Subcutaneous adipose tissue (tissue), 4 donors: ENCODE measurements around the gene JOSD1. TPM values are rescaled to one million over a fixed set of nuclear protein-coding genes. Genes with fewer than 3 reads are reported as not detected.

Experiments
- CTCF ChIP-seq: fragments of 450-650 bp; IDR thresholded peaks from one replicate; pipeline ENCODE4 v1.5.1; 2016; ENCODE audit warnings: low read depth, mild to moderate bottlenecking, control low read depth, antibody characterized with exemption, moderate library complexity
- small RNA-seq: library from RNA; depleted of rRNA; stranded (forward); fragments of <200 nt; gene quantifications from one replicate; pipeline ENCODE3, GENCODE V24; 2016
- total RNA-seq, 4 donors: library from RNA; depleted of rRNA; stranded (reverse); fragments of >200 nt; gene quantifications; one replicate each; pipeline ENCODE4 v1.1.0, GENCODE V29; 2016

The JOSD1 gene
- total RNA-seq, 4 donors from 2014 or later, result 35.9 to 59.2 (median 50.0) TPM

- no peak for TF ChIP-seq CTCF
These were observed 47.0 kb downstream of the JOSD1 start for GRCh38 chr22:38653741-38654140.

GRCh38 chr22:38652859-38653258, 47.9 kb downstream of the JOSD1 start:
- TF ChIP-seq CTCF, result no peak

DNA sequence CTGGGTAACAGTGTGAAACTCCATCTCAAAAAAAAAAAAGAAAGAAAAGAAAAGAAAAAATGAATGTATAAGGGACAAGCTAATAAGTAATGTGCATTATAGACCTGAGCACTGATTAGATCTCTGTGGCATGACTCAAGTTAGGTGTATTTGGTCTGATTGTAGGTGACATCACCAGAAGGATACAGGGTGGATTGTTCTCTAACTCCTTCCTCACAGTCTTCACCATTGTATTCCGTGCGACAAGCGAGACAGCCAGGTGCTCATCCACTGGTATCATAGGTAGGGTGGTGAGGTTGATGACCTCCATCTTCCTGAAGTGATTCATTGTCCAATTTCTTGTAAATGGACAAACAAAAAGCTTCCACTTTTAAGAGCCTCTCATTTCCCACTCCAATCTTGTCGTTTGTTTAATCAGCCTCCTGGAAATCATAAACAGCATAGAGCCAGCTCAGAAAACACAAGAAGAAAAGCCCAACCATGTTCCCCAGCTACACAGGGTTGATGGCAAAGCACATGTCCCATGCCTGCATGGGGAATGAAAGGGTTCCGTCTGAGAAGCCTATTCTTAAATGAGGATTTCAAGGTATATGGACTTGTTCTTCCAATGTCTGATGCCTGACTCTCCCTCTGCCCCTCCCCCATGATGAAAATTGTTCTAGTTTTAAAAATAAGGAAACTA, 50.8 kb downstream of the JOSD1 start:
- no peak for TF ChIP-seq CTCF

- no peak for TF ChIP-seq CTCF
These were observed 55.3 kb downstream of the JOSD1 start for GRCh38 chr22:38645430-38645829.

- TF ChIP-seq CTCF, result no peak
These were observed 59.2 kb downstream of the JOSD1 start for GRCh38 chr22:38641476-38642040.

GRCh38 chr22:38638728-38639127, 62.0 kb downstream of the JOSD1 start:
- no peak for TF ChIP-seq CTCF

- TF ChIP-seq CTCF, result no peak
These were observed 62.5 kb downstream of the JOSD1 start for GRCh38 chr22:38638216-38638615.

Small RNAs within 50 kb of the gene (small RNA-seq; reads per million reads assigned to genes)
- not detected for gene AL021707.8

Other genes starting within 250 kb of the JOSD1 start
- gene KCNJ4, start 245.7 kb downstream of the JOSD1 start, total RNA-seq, result not detected
- 10 to 100 TPM; 12.8 to 32.0 (median 20.1) TPM for gene KDELR3, start 232.8 kb downstream of the JOSD1 start, total RNA-seq
- 100 to 1,000 TPM; 390 to 637 (median 507) TPM for gene DDX17, start 194.6 kb downstream of the JOSD1 start, total RNA-seq
- 1 to 10 TPM in 2 of 4 donors, not detected in 2; 2.9 to 5.1 TPM for gene DMC1, start 130.8 kb downstream of the JOSD1 start, total RNA-seq
- gene FAM227A, start 44.6 kb downstream of the JOSD1 start, total RNA-seq, result 1 to 10 TPM in 1 of 4 donors, under 1 TPM in 1, not detected in 2; 0.88 to 1.9 TPM
- gene CBY1, start 44.3 kb downstream of the JOSD1 start, total RNA-seq, result 10 to 100 TPM; 14.9 to 33.8 (median 17.4) TPM
- 10 to 100 TPM; 26.6 to 52.2 (median 30.0) TPM for gene TOMM22, start 19.0 kb downstream of the JOSD1 start, total RNA-seq
- gene GTPBP1, start 5.0 kb upstream of the JOSD1 start, total RNA-seq, result 10 to 100 TPM; 15.7 to 35.2 (median 30.0) TPM
- 100 to 1,000 TPM; 177 to 749 (median 361) TPM for gene SUN2, start 55.1 kb upstream of the JOSD1 start, total RNA-seq
- gene DNAL4, start 93.2 kb upstream of the JOSD1 start, total RNA-seq, result 10 to 100 TPM in 2 of 4 donors, 1 to 10 TPM in 2; 5.8 to 14.3 (median 8.8) TPM
- gene NPTXR, start 143.1 kb upstream of the JOSD1 start, total RNA-seq, result 1 to 10 TPM; 2.0 to 5.3 (median 3.6) TPM
- 10 to 100 TPM in 3 of 4 donors, 1 to 10 TPM in 1; 9.3 to 28.8 (median 15.9) TPM for gene CBX6, start 171.3 kb upstream of the JOSD1 start, total RNA-seq